ENCODE data around the gene RAB44. TPM values are rescaled to one million over a fixed set of nuclear protein-coding genes. Genes with fewer than 3 reads are reported as not detected.

RAB44 gene
- total RNA-seq, 1 experiment from 2014 or later, result not detected

GRCh38 chr6:36728289-36729160, 30.9 kb downstream of the RAB44 start:
- POLR2A ChIA-PET, result interaction anchor here (0.6 kb wide), 1 partner anchor 199 kb away, joined by 3 read pairs; no protein-coding TSS in a partner anchor
- CTCF ChIA-PET, result no interaction called here
- Histone ChIP-seq H3K36me3 (ENCODE audit: control insufficient read depth, insufficient read depth, low read length) (no peaks in the 10 kb centered on the region), H3K4me1 (ENCODE audit: control insufficient read depth, insufficient read depth, low read length) (no peaks in the 10 kb centered on the region), H3K4me3 (ENCODE audit: low read depth in 2 of 2, low read length in 2 of 2) (no peak overlapping the region), H3K27ac (ENCODE audit: low read length) (no peak overlapping the region), H3K27me3 (ENCODE audit: control insufficient read depth, insufficient read depth, low read length) (no peaks in the 10 kb centered on the region), H3K9me3 (ENCODE audit: control insufficient read depth, insufficient read depth, low read depth, low read length) (no peaks in the 10 kb centered on the region)
- DNase-seq (ENCODE audit: low read depth, low spot score) (no peak), ATAC-seq (no peak)
- TF ChIP-seq SIN3A (IDR thresholded peaks at IDR 0.05; ENCODE audit: borderline replicate concordance, insufficient read depth, low read depth, low read length), result no peak
- no peak for TF ChIP-seq POLR2AphosphoS5 (IDR thresholded peaks at IDR 0.05; ENCODE audit: low read depth, low read length)
- TF ChIP-seq TCF7L2 (IDR thresholded peaks at IDR 0.05; ENCODE audit: low read depth, low read length), result no peak
- TF ChIP-seq CTCF (IDR thresholded peaks at IDR 0.05), result no peak
- TF ChIP-seq REST (IDR thresholded peaks at IDR 0.05; ENCODE audit: insufficient read depth in 1 of 2, low read depth in 2 of 2, low read length in 1 of 2), result no peak
- intact Hi-C loops (cut with micrococcal nuclease; ENCODE audit: unreplicated experiment) (no loop called here), in situ Hi-C loops (cut with HindIII; ENCODE audit: low pct_unique_long_range_greater_than_20kb, low sequenced_read_pairs) (no loop called here)
- BruUV-seq (replicated peaks), result no TSS peak

DNA sequence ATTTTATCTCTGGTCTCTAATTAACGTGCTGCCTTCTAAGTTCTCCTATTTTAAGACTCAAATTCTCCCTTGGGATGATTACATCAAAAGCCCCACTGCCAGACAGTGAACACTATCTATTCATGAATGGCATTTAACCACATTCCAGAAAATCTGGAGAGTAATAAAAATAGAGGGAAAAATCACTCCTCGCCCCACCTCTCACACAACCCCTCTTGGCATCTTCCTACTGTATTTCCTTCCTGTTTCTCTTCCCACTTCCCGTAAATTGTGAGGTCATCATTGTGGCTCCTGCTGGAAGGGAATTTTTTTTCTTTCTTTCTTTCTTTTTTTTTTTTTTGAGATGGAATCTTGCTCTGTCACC, 31.5 kb downstream of the RAB44 start:
- in situ Hi-C loops (cut with HindIII; ENCODE audit: low pct_unique_long_range_greater_than_20kb, low sequenced_read_pairs), result no loop called here
- no peak for ATAC-seq

More for the DNA sequence above, 31.5 kb downstream of the RAB44 start:
- intact Hi-C loops (cut with micrococcal nuclease; ENCODE audit: unreplicated experiment), result no loop called here
- H3K4me3 ChIP-seq (ENCODE audit: low read depth in 2 of 2, low read length in 2 of 2), result no peak overlapping the region
- no peak overlapping the region for H3K27ac ChIP-seq (ENCODE audit: low read length)
- H3K27me3 ChIP-seq (ENCODE audit: control insufficient read depth, insufficient read depth, low read length), result no peaks in the 10 kb centered on the region
- POLR2A ChIA-PET, result no interaction called here
- no peaks in the 10 kb centered on the region for H3K4me1 ChIP-seq (ENCODE audit: control insufficient read depth, insufficient read depth, low read length)
- no peak for DNase-seq (ENCODE audit: low read depth, low spot score)
- BruUV-seq (replicated peaks), result no TSS peak
- CTCF ChIA-PET, result no interaction called here
- TF ChIP-seq REST (IDR thresholded peaks at IDR 0.05; ENCODE audit: insufficient read depth in 1 of 2, low read depth in 2 of 2, low read length in 1 of 2), result no peak
- TF ChIP-seq SIN3A (IDR thresholded peaks at IDR 0.05; ENCODE audit: borderline replicate concordance, insufficient read depth, low read depth, low read length), result no peak
- no peak for TF ChIP-seq POLR2AphosphoS5 (IDR thresholded peaks at IDR 0.05; ENCODE audit: low read depth, low read length)
- no peak for TF ChIP-seq CTCF (IDR thresholded peaks at IDR 0.05)
- no peaks in the 10 kb centered on the region for H3K9me3 ChIP-seq (ENCODE audit: control insufficient read depth, insufficient read depth, low read depth, low read length)
- no peaks in the 10 kb centered on the region for H3K36me3 ChIP-seq (ENCODE audit: control insufficient read depth, insufficient read depth, low read length)
